NOMO-1 (cell line): ENCODE measurements around the gene SLIT1.

ENCODE experiments used
- DNase-seq, 2 experiments: peaks; one replicate each; lab custom pipeline; 2025; ENCODE audit not compliant: unreplicated experiment in 2 of 2; lab: John Stamatoyannopoulos, UW

The SLIT1 gene

GRCh38 chr10:97185326-97186058, at the start of gene SLIT1:
SLIT1 (minus strand) TSS chr10:97185959; CDS start chr10:97185674, 285 bp downstream.
- no peak for DNase-seq

- no peak for DNase-seq
These were observed 49.6 kb upstream of the SLIT1 start for GRCh38 chr10:97235353-97235752.

GRCh38 chr10:97234400-97234799, 48.6 kb upstream of the SLIT1 start:
- DNase-seq: peak; percentile 22 to 63

- DNase-seq: no peak
These were observed 44.4 kb upstream of the SLIT1 start for GRCh38 chr10:97230146-97230545.

GRCh38 chr10:97229322-97230015, 43.7 kb upstream of the SLIT1 start:
- DNase-seq: no peak

- DNase-seq: no peak
These were observed 43.0 kb upstream of the SLIT1 start for GRCh38 chr10:97228775-97229157.

- DNase-seq: no peak
These were observed 42.5 kb upstream of the SLIT1 start for GRCh38 chr10:97228130-97228774.

- no peak for DNase-seq
These were observed 40.6 kb upstream of the SLIT1 start for GRCh38 chr10:97226398-97226797.

- DNase-seq: peak; percentile 29 to 30
These were observed 39.0 kb upstream of the SLIT1 start for GRCh38 chr10:97224483-97225435.

- no peak for DNase-seq
These were observed 36.7 kb upstream of the SLIT1 start for GRCh38 chr10:97222326-97222961.

- DNase-seq: no peak
These were observed 34.6 kb upstream of the SLIT1 start for GRCh38 chr10:97220355-97220754.

GRCh38 chr10:97217299-97217698, 31.5 kb upstream of the SLIT1 start:
- peak; percentile 45 to 60 for DNase-seq

GRCh38 chr10:97215619-97216260, 30.0 kb upstream of the SLIT1 start:
- no peak for DNase-seq

GRCh38 chr10:97213431-97213830, 27.7 kb upstream of the SLIT1 start:
- no peak for DNase-seq

- no peak for DNase-seq
These were observed 25.5 kb upstream of the SLIT1 start for GRCh38 chr10:97211229-97211628.

GRCh38 chr10:97210543-97210960, 24.8 kb upstream of the SLIT1 start:
- peak in 1 of 2 experiments; percentile 41 for DNase-seq

- no peak for DNase-seq
These were observed 22.1 kb upstream of the SLIT1 start for GRCh38 chr10:97207756-97208346.

- no peak for DNase-seq
These were observed 21.4 kb upstream of the SLIT1 start for GRCh38 chr10:97207131-97207530.
